Suprapubic skin (tissue), 4 donors: ENCODE measurements around the gene NMRK2.

Experiments
- CTCF ChIP-seq, 2 donors: fragments of 200-600 bp in 1 of 2; fragments of 450-650 bp in 1 of 2; sonication (generic) in 1 of 2; IDR thresholded peaks; one replicate each; pipeline ENCODE4 v1.5.1; 2016 to 2019; ENCODE audit warnings: antibody characterized with exemption in 2 of 2, mild to moderate bottlenecking in 1 of 2, moderate library complexity in 1 of 2
- EP300 ChIP-seq: sonication (generic); formaldehyde crosslinking; IDR thresholded peaks from one replicate; pipeline ENCODE4 v1.6.1; 2017; ENCODE audit warnings: antibody characterized with exemption
- POLR2A ChIP-seq, 2 donors: fragments of 450-650 bp; IDR thresholded peaks; one replicate each; pipeline ENCODE4 v1.6.1; 2017; ENCODE audit warnings: antibody characterized with exemption in 2 of 2, mild to moderate bottlenecking in 2 of 2, moderate library complexity in 2 of 2
- POLR2AphosphoS5 ChIP-seq, 3 donors: sonication (generic); formaldehyde crosslinking; IDR thresholded peaks; one replicate each; pipeline ENCODE4 v1.6.1; 2017; ENCODE audit warnings: antibody characterized with exemption in 3 of 3

GRCh38 chr19:3979289-3979673 lies 46.4 kb downstream of the NMRK2 start:
- no peak for TF ChIP-seq POLR2A (IDR thresholded peaks at IDR 0.05)
- no peak for TF ChIP-seq CTCF (IDR thresholded peaks at IDR 0.05)
- no peak for TF ChIP-seq EP300
- TF ChIP-seq POLR2AphosphoS5 (IDR thresholded peaks at IDR 0.05), result no peak
